ENCODE measurements around the gene PRKAG2. TPM values are rescaled to one million over a fixed set of nuclear protein-coding genes. Genes with fewer than 3 reads are reported as not detected.

PRKAG2 gene
- total and polyA plus RNA-seq, 2 experiments from 2014 or later, result 17.0 to 19.5 TPM

DNA sequence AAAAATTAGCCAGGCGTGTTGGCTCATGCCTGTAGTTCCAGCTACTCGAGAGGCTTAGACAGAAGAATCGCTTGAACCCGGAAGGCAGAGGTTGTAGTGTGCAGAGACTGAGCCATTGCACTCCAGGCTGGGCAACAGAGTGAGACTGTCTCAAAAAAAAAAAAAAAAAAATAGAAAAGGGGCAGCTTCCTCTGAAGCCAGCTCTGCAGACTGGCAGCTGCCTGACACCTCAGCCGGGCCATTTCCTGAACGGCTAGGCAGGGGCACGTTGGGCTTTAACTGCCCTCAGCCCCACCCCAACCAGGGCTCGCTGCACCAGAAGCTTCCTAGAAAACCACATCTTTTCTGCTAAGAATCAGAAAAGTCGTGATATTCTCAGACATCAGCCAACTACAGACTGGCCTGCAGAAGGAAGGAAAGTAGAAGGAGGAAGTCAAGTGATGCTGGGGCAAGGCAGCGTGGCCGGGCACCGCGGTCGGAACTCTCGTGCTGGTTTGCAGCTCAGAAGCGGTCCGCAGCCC is 38.0 kb downstream of the PRKAG2 start:
- Histone ChIP-seq H3K27ac (no peak overlapping the region), H3K27me3 (replicated peaks; ENCODE audit: insufficient read depth) (peaks cover 6% of the 10 kb centered on the region), H3K79me2 (ENCODE audit: insufficient read depth) (no peaks in the 10 kb centered on the region), H4K20me1 (ENCODE audit: insufficient read depth) (no peaks in the 10 kb centered on the region), H3K4me3 (no peak overlapping the region), H3K4me2 (ENCODE audit: unreplicated experiment) (no peak overlapping the region), H3K9me2 (ENCODE audit: insufficient read depth) (no peaks in the 10 kb centered on the region), H3K4me1 (ENCODE audit: insufficient read depth) (peaks cover 4% of the 10 kb centered on the region; the same call in 1 of the 2 replicates), H3K9ac (no peak overlapping the region), H2AFZ (no peak overlapping the region), H3K9me3 (ENCODE audit: low read depth) (no peaks in the 10 kb centered on the region), H3K36me3 (ENCODE audit: low read depth) (no peaks in the 10 kb centered on the region), H3F3A (ENCODE audit: insufficient read depth) (peaks cover under 1% of the 10 kb centered on the region; the same call in 1 of the 2 replicates)
- DNase-seq, result no peak
- in situ Hi-C loops (cut with MboI), result no loop called here
- TF ChIP-seq EZH2 (IDR thresholded peaks at IDR 0.05; ENCODE audit: insufficient read depth, poor library complexity, severe bottlenecking) (no peak), EZH2phosphoT487 (IDR thresholded peaks at IDR 0.05; ENCODE audit: insufficient read depth, low read depth) (no peak)
- WGBS, 2 experiments (ENCODE audit: low coverage in 1 of 2, low lambda C conversion rate in 2 of 2, missing lambda C conversion rate in 2 of 2), result 63 to 67% methylated on average over 17 of the region's 17 CpGs

- DNase-seq, result no peak
- H2AFZ ChIP-seq, result no peak overlapping the region
- H3K36me3 ChIP-seq (ENCODE audit: low read depth), result no peaks in the 10 kb centered on the region
- H3K27ac ChIP-seq, result no peak overlapping the region
- no peak overlapping the region for H3K4me3 ChIP-seq
- TF ChIP-seq EZH2 (IDR thresholded peaks at IDR 0.05; ENCODE audit: insufficient read depth, poor library complexity, severe bottlenecking) (no peak), EZH2phosphoT487 (IDR thresholded peaks at IDR 0.05; ENCODE audit: insufficient read depth, low read depth) (no peak)
- H3K9ac ChIP-seq, result no peak overlapping the region
- H3K27me3 ChIP-seq (replicated peaks; ENCODE audit: insufficient read depth), result peaks cover 6% of the 10 kb centered on the region
- in situ Hi-C loops (cut with MboI), result no loop called here
- no peak overlapping the region for H3K4me2 ChIP-seq (ENCODE audit: unreplicated experiment)
- no peaks in the 10 kb centered on the region for H3K4me1 ChIP-seq (ENCODE audit: insufficient read depth)
- 41 to 56% methylated on average over 7 of the region's 7 CpGs for WGBS, 2 experiments (ENCODE audit: low coverage in 1 of 2, low lambda C conversion rate in 2 of 2, missing lambda C conversion rate in 2 of 2)
- H4K20me1 ChIP-seq (ENCODE audit: insufficient read depth), result no peaks in the 10 kb centered on the region
- H3K9me2 ChIP-seq (ENCODE audit: insufficient read depth), result no peaks in the 10 kb centered on the region
- no peaks in the 10 kb centered on the region for H3K9me3 ChIP-seq (ENCODE audit: low read depth)
- H3K79me2 ChIP-seq (ENCODE audit: insufficient read depth), result no peaks in the 10 kb centered on the region
- no peaks in the 10 kb centered on the region for H3F3A ChIP-seq (ENCODE audit: insufficient read depth)
Measured at GRCh38 chr7:151838072-151838471, 38.8 kb downstream of the PRKAG2 start.

GRCh38 chr7:151837285-151838042 is 39.5 kb downstream of the PRKAG2 start:
- Histone ChIP-seq H3K9me3 (ENCODE audit: low read depth) (no peaks in the 10 kb centered on the region), H3K27ac (no peak overlapping the region), H3F3A (ENCODE audit: insufficient read depth) (no peaks in the 10 kb centered on the region), H3K9ac (no peak overlapping the region), H3K4me2 (ENCODE audit: unreplicated experiment) (no peak overlapping the region), H3K27me3 (replicated peaks; ENCODE audit: insufficient read depth) (peaks cover 6% of the 10 kb centered on the region), H3K9me2 (ENCODE audit: insufficient read depth) (no peaks in the 10 kb centered on the region), H3K36me3 (ENCODE audit: low read depth) (no peaks in the 10 kb centered on the region), H3K79me2 (ENCODE audit: insufficient read depth) (no peaks in the 10 kb centered on the region), H2AFZ (no peak overlapping the region), H3K4me3 (no peak overlapping the region), H4K20me1 (ENCODE audit: insufficient read depth) (no peaks in the 10 kb centered on the region), H3K4me1 (ENCODE audit: insufficient read depth) (no peaks in the 10 kb centered on the region)
- no peak for TF ChIP-seq EZH2phosphoT487 (IDR thresholded peaks at IDR 0.05; ENCODE audit: insufficient read depth, low read depth)
- DNase-seq, result no peak
- in situ Hi-C loops (cut with MboI), result no loop called here
- 73 to 76% methylated on average over 25 of the region's 25 CpGs for WGBS, 2 experiments (ENCODE audit: low coverage in 1 of 2, low lambda C conversion rate in 2 of 2, missing lambda C conversion rate in 2 of 2)

DNA sequence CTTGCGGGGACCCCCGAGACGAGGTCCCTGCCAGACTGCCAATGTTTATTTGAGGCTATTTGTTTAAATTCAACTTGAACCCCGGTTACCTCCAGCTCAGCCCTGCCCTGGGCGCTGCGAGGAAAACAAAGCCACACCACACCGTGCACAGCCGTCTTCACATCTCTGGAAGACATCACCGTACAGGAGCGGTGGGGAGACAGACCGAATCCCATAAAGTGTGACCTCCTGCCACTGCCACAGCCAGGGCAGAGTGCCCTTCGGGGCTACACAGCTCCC is 40.0 kb downstream of the PRKAG2 start:
- Histone ChIP-seq H3K4me3 (no peak overlapping the region), H3K27ac (no peak overlapping the region), H3K9me3 (ENCODE audit: low read depth) (no peaks in the 10 kb centered on the region), H3F3A (ENCODE audit: insufficient read depth) (no peaks in the 10 kb centered on the region), H3K4me1 (ENCODE audit: insufficient read depth) (no peaks in the 10 kb centered on the region), H3K4me2 (ENCODE audit: unreplicated experiment) (no peak overlapping the region), H3K27me3 (replicated peaks; ENCODE audit: insufficient read depth) (peaks cover 6% of the 10 kb centered on the region), H3K36me3 (ENCODE audit: low read depth) (no peaks in the 10 kb centered on the region), H3K9ac (no peak overlapping the region), H3K79me2 (ENCODE audit: insufficient read depth) (no peaks in the 10 kb centered on the region), H4K20me1 (ENCODE audit: insufficient read depth) (no peaks in the 10 kb centered on the region), H2AFZ (no peak overlapping the region), H3K9me2 (ENCODE audit: insufficient read depth) (no peaks in the 10 kb centered on the region)
- TF ChIP-seq EZH2 (IDR thresholded peaks at IDR 0.05; ENCODE audit: insufficient read depth, poor library complexity, severe bottlenecking) (no peak), EZH2phosphoT487 (IDR thresholded peaks at IDR 0.05; ENCODE audit: insufficient read depth, low read depth) (no peak)
- in situ Hi-C loops (cut with MboI), result no loop called here
- no peak for DNase-seq
- 72 to 73% methylated on average over 12 of the region's 12 CpGs for WGBS, 2 experiments (ENCODE audit: low coverage in 1 of 2, low lambda C conversion rate in 2 of 2, missing lambda C conversion rate in 2 of 2)
